ENCODE measurements around the gene ADAMTS19.

DNA sequence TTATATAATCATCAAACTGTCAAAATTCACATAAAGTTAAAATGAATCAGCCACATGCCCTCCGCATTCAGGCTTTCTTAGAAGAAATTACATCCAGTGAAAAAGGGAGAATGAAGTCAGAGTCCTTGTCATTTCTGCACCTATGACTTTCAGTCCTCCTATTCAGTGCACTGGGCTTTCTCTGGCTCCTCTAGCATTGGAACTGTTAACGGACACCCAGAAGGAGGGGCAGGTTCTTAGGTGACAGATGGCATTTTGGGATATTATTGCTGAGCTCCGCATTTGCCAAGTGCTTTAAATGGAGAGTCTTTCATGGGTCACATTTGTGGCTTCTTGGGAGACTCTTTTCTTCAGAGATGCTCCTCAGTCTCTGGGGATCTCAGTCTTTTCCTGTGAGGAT lies 40.0 kb downstream of the ADAMTS19 start:
- TF ChIP-seq CTCF (conservative IDR thresholded peaks at IDR 0.05; ENCODE audit: low read length) = no peak
- no peak for TF ChIP-seq EZH2phosphoT487 (IDR thresholded peaks at IDR 0.05; ENCODE audit: borderline replicate concordance, low read depth, low read length)
